Hepatocyte (in vitro differentiated cells): ENCODE measurements around the gene CYS1. TPM values are rescaled to one million over a fixed set of nuclear protein-coding genes. Genes with fewer than 3 reads are reported as not detected.

ENCODE experiments used
- DNase-seq: peaks from one replicate; pipeline ENCODE4 v3.0.0-alpha.2; 2016; ENCODE audit warnings: low spot score
- H2AFZ ChIP-seq: fragments of 200-600 bp; sonication (generic); 2 replicates; pipeline ENCODE4 v1.6.0; 2016; ENCODE audit warnings: antibody characterized with exemption, mild to moderate bottlenecking
- H3K27ac ChIP-seq: fragments of 200-600 bp; sonication (generic); 2 replicates; pipeline ENCODE4 v1.5.1; 2016; ENCODE audit warnings: mild to moderate bottlenecking
- H3K27me3 ChIP-seq: fragments of 200-600 bp; sonication (generic); 2 replicates; pipeline ENCODE4 v1.6.1; 2016
- H3K36me3 ChIP-seq: fragments of 200-600 bp; sonication (generic); replicated peaks from 2 replicates; pipeline ENCODE4 v1.5.1; 2016; ENCODE audit warnings: low read depth; ENCODE audit not compliant: insufficient read depth
- H3K4me1 ChIP-seq: fragments of 200-600 bp; sonication (generic); 2 replicates; pipeline ENCODE4 v1.5.1; 2016; ENCODE audit warnings: mild to moderate bottlenecking, moderate library complexity; ENCODE audit not compliant: insufficient read depth
- H3K4me2 ChIP-seq: fragments of 200-600 bp; sonication (generic); 2 replicates; pipeline ENCODE4 v1.6.0; 2016
- H3K4me3 ChIP-seq: fragments of 200-600 bp; sonication (generic); 2 replicates; pipeline ENCODE4 v1.5.1; 2016; ENCODE audit warnings: mild to moderate bottlenecking
- H3K79me2 ChIP-seq: fragments of 200-600 bp; sonication (generic); 2 replicates; pipeline ENCODE4 v1.6.0; 2017; ENCODE audit warnings: mild to moderate bottlenecking
- H3K9me2 ChIP-seq: fragments of 200-600 bp; sonication (generic); replicated peaks from 2 replicates; pipeline ENCODE4 v1.6.0; 2017; ENCODE audit warnings: mild to moderate bottlenecking; ENCODE audit not compliant: insufficient read depth
- H3K9me3 ChIP-seq: fragments of 200-600 bp; sonication (generic); 2 replicates; pipeline ENCODE4 v1.5.1; 2016; ENCODE audit warnings: low read depth, mild to moderate bottlenecking
- H4K20me1 ChIP-seq: fragments of 200-600 bp; sonication (generic); 2 replicates; pipeline ENCODE4 v1.6.0; 2016; ENCODE audit warnings: mild to moderate bottlenecking; ENCODE audit not compliant: insufficient read depth, poor library complexity, severe bottlenecking
- CTCF ChIP-seq: fragments of 200-600 bp; sonication (generic); IDR thresholded peaks from 2 replicates; pipeline ENCODE4 v1.5.1; 2016; ENCODE audit warnings: antibody characterized with exemption, mild to moderate bottlenecking; ENCODE audit not compliant: poor library complexity
- EZH2 ChIP-seq: fragments of 200-600 bp; sonication (generic); IDR thresholded peaks from 2 replicates; pipeline ENCODE4 v1.6.1; 2016; ENCODE audit warnings: antibody characterized with exemption, mild to moderate bottlenecking, borderline replicate concordance
- EZH2phosphoT487 ChIP-seq: fragments of 200-600 bp; sonication (generic); IDR thresholded peaks from one replicate; pipeline ENCODE4 v1.6.1; 2018; ENCODE audit warnings: antibody characterized with exemption, mild to moderate bottlenecking, low read depth, moderate library complexity; ENCODE audit not compliant: unreplicated experiment, severe bottlenecking
- WGBS: methylation state at CpG from one replicate; pipeline ENCODE4 v1.1.6; 2016; ENCODE audit warnings: low lambda C conversion rate; ENCODE audit errors: missing lambda C conversion rate; 5-methylcytosine and 5-hydroxymethylcytosine counted together
- polyA plus RNA-seq: library from polyadenylated mRNA; unstranded; fragments of >200 nt; fragmentation: Nextera tagmentation; extraction: Ambion mirVana; gene quantifications from 2 replicates; pipeline ENCODE4 v1.2.1, GENCODE V29; 2016
- total RNA-seq: library from RNA; depleted of rRNA; stranded (reverse); fragments of >200 nt; gene quantifications from 2 replicates; pipeline ENCODE4 v1.2.3, GENCODE V29; 2014

The CYS1 gene
- total and polyA plus RNA-seq, 2 experiments from 2014 or later, result 2.7 to 2.9 TPM

GRCh38 chr2:10076988-10077527 lies 3.2 kb downstream of the CYS1 start:
- TF ChIP-seq EZH2 (no peak), EZH2phosphoT487 (no peak), CTCF (no peak)
- DNase-seq, result peak; percentile 6
- Histone ChIP-seq H3K4me3 (no peak overlapping the region), H3K9me2 (no peaks in the 10 kb centered on the region), H3K9me3 (no peaks in the 10 kb centered on the region), H3K79me2 (no peaks in the 10 kb centered on the region), H2AFZ (no peak overlapping the region), H3K4me1 (peaks cover 5% of the 10 kb centered on the region), H3K27ac (no peak overlapping the region), H3K4me2 (no peak overlapping the region), H3K27me3 (peaks cover 57% of the 10 kb centered on the region), H4K20me1 (no peaks in the 10 kb centered on the region), H3K36me3 (no peaks in the 10 kb centered on the region)
- WGBS, result 89% methylated on average over 5 of the region's 5 CpGs

GRCh38 chr2:10076511-10076910 lies 3.7 kb downstream of the CYS1 start:
- no peaks in the 10 kb centered on the region for H3K36me3 ChIP-seq
- peak; percentile 2 for DNase-seq
- H2AFZ ChIP-seq, result no peak overlapping the region
- TF ChIP-seq CTCF, result no peak
- TF ChIP-seq EZH2, result no peak
- no peak for TF ChIP-seq EZH2phosphoT487
- H4K20me1 ChIP-seq, result no peaks in the 10 kb centered on the region
- H3K4me1 ChIP-seq, result peaks cover 5% of the 10 kb centered on the region
- H3K4me3 ChIP-seq, result no peak overlapping the region
- H3K4me2 ChIP-seq, result no peak overlapping the region
- 78% methylated on average over 13 of the region's 13 CpGs for WGBS
- no peaks in the 10 kb centered on the region for H3K9me3 ChIP-seq
- H3K27me3 ChIP-seq, result peaks cover 54% of the 10 kb centered on the region
- H3K79me2 ChIP-seq, result no peaks in the 10 kb centered on the region
- H3K9me2 ChIP-seq, result no peaks in the 10 kb centered on the region
- H3K27ac ChIP-seq, result no peak overlapping the region

GRCh38 chr2:10075571-10076209 lies 4.5 kb downstream of the CYS1 start:
- H3K36me3 ChIP-seq, result no peaks in the 10 kb centered on the region
- peaks cover 46% of the 10 kb centered on the region for H3K27me3 ChIP-seq
- no peak for TF ChIP-seq EZH2
- TF ChIP-seq CTCF, result no peak
- no peak for TF ChIP-seq EZH2phosphoT487
- H3K4me3 ChIP-seq, result no peak overlapping the region
- no peaks in the 10 kb centered on the region for H3K9me2 ChIP-seq
- no peak overlapping the region for H2AFZ ChIP-seq
- H3K79me2 ChIP-seq, result no peaks in the 10 kb centered on the region
- peaks cover 4% of the 10 kb centered on the region for H3K4me1 ChIP-seq
- H4K20me1 ChIP-seq, result no peaks in the 10 kb centered on the region
- no peaks in the 10 kb centered on the region for H3K9me3 ChIP-seq
- no peak overlapping the region for H3K27ac ChIP-seq
- 75% methylated on average over 9 of the region's 9 CpGs for WGBS
- no peak overlapping the region for H3K4me2 ChIP-seq
- DNase-seq, result no peak
